PC-3 (cell line): ENCODE measurements around the gene CPEB2. TPM values are rescaled to one million over a fixed set of nuclear protein-coding genes. Genes with fewer than 3 reads are reported as not detected.

Source experiments
- ATAC-seq: fragments of 200-7000 bp; cut with Tn5 transposase; 2 replicates; pipeline ENCODE4 v1.9.1; 2020; ENCODE audit warnings: mild to moderate bottlenecking, moderate library complexity
- BruUV-seq: library from RNA; stranded (reverse); fragments of 400-500 nt; replicated peaks from 2 replicates; lab custom pipeline; 2021; lab: Mats Ljungman, UMichigan
- CTCF ChIA-PET: fragments of 300-600 bp; sonication (Branson Sonifier 250); formaldehyde crosslinking; loops from one replicate; lab custom pipeline; 2022; ENCODE audit warnings: antibody characterized with exemption; lab: Charles Lee
- POLR2A ChIA-PET: fragments of 300-600 bp; sonication (Branson Sonifier 250); formaldehyde crosslinking; loops from one replicate; lab custom pipeline; 2022; ENCODE audit warnings: antibody characterized with exemption; ENCODE audit not compliant: unreplicated experiment; lab: Charles Lee
- DNase-seq: peaks from one replicate; pipeline ENCODE4 v3.0.0-alpha.2; 2015
- H2AFZ ChIP-seq: fragments of 300-600 bp; sonication (generic); 2 replicates; pipeline ENCODE4 v1.6.0; 2016; ENCODE audit warnings: antibody characterized with exemption, low read length
- H3F3A ChIP-seq: fragments of 300-600 bp; sonication (generic); one replicate; pipeline ENCODE4 v1.6.0; 2017; ENCODE audit warnings: antibody characterized with exemption, low read length, control low read depth, mild to moderate bottlenecking; ENCODE audit not compliant: unreplicated experiment
- H3K27ac ChIP-seq: fragments of 300-600 bp; sonication (generic); 2 replicates; pipeline ENCODE4 v1.5.1; 2016; ENCODE audit warnings: mild to moderate bottlenecking, low read length
- H3K27me3 ChIP-seq: fragments of 300-600 bp; sonication (generic); 2 replicates; pipeline ENCODE4 v1.6.1; 2016; ENCODE audit warnings: low read length, mixed read lengths
- H3K36me3 ChIP-seq: fragments of 300-600 bp; sonication (generic); 2 replicates; pipeline ENCODE4 v1.6.1; 2016; ENCODE audit warnings: low read depth, mixed run types, low read length, mixed read lengths
- H3K4me1 ChIP-seq: fragments of 300-600 bp; sonication (generic); 2 replicates; pipeline ENCODE4 v1.5.1; 2016; ENCODE audit warnings: low read length; ENCODE audit not compliant: insufficient read depth
- H3K4me2 ChIP-seq: fragments of 300-600 bp; sonication (generic); 2 replicates; pipeline ENCODE4 v1.6.0; 2016; ENCODE audit warnings: low read length
- H3K4me3 ChIP-seq: fragments of 300-600 bp; sonication (generic); 2 replicates; pipeline ENCODE4 v1.5.1; 2016; ENCODE audit warnings: mild to moderate bottlenecking, low read length, mixed read lengths
- H3K79me2 ChIP-seq: fragments of 300-600 bp; sonication (generic); 2 replicates; pipeline ENCODE4 v1.6.1; 2017; ENCODE audit warnings: low read length, mixed read lengths
- H3K9ac ChIP-seq: fragments of 300-600 bp; sonication (generic); 2 replicates; pipeline ENCODE4 v1.6.0; 2016; ENCODE audit warnings: mild to moderate bottlenecking, low read length
- H3K9me2 ChIP-seq: fragments of 300-600 bp; sonication (generic); replicated peaks from 2 replicates; pipeline ENCODE4 v1.6.1; 2016; ENCODE audit warnings: mixed run types, low read length, mixed read lengths
- H3K9me3 ChIP-seq: fragments of 300-600 bp; sonication (generic); 2 replicates; pipeline ENCODE4 v1.6.1; 2016; ENCODE audit warnings: low read length, mixed read lengths
- H4K20me1 ChIP-seq: fragments of 300-600 bp; sonication (generic); 2 replicates; pipeline ENCODE4 v1.6.1; 2016; ENCODE audit warnings: low read length, mixed read lengths
- EZH2 ChIP-seq: fragments of 300-600 bp; sonication (generic); IDR thresholded peaks from one replicate; pipeline ENCODE4 v1.6.1; 2017; ENCODE audit warnings: antibody characterized with exemption, mild to moderate bottlenecking, low read length; ENCODE audit not compliant: unreplicated experiment
- EZH2phosphoT487 ChIP-seq: fragments of 300-600 bp; sonication (generic); IDR thresholded peaks from 2 replicates; pipeline ENCODE4 v1.6.1; 2018; ENCODE audit warnings: mild to moderate bottlenecking, antibody characterized with exemption, low read length, borderline replicate concordance
- intact Hi-C: fragments of 100-400 bp; cut with micrococcal nuclease; formaldehyde crosslinking; loops from 2 replicates; pipeline ENCODE4 v1.9.0; 2023
- total RNA-seq: library from RNA; depleted of rRNA; stranded (reverse); fragments of >200 nt; gene quantifications from 2 replicates; pipeline ENCODE4 v1.2.3, GENCODE V29; 2014
- TF ChIP-seq, protein P1 (sequence below): fragments of 300-600 bp; sonication (generic); conservative IDR thresholded peaks from 2 replicates; pipeline ENCODE4 v1.5.1; 2017; ENCODE audit warnings: antibody characterized with exemption, low read depth, mild to moderate bottlenecking, low read length

The CPEB2 gene
- total RNA-seq, 1 experiment from 2014 or later, result 1.8 TPM

DNA sequence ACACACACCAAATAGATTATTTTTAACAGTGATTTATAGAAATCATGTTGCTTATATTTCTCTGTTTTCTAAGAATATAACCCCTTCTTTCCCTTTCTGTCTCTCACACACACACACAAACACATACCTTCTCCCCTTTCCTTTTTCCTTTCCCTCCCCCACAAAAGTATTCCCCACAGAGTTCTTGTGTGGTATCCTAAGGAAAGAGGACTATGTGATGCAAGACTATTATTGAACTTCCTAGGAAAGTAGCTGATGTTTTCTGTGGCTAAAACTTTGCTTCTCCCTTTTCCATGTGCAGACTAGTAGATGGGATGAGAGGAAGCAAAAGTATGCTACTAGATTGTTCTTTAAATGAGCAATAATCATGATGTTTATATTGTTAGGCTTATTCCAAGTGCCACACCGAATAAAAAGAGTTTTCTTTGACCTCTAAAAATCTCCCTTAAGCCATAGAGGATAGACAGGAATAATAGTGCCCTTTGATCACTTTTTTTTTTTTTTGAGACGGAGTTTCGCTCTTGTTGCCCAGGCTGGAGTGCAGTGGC, 38.7 kb downstream of the CPEB2 start:
- Histone ChIP-seq H3K9me2 (no peaks in the 10 kb centered on the region), H4K20me1 (no peaks in the 10 kb centered on the region), H2AFZ (no peak overlapping the region), H3K9ac (no peak overlapping the region), H3K36me3 (no peaks in the 10 kb centered on the region), H3K79me2 (no peaks in the 10 kb centered on the region), H3K9me3 (no peaks in the 10 kb centered on the region), H3K4me2 (no peak overlapping the region), H3K4me1 (peaks cover 12% of the 10 kb centered on the region), H3K4me3 (no peak overlapping the region), H3K27ac (no peak overlapping the region), H3F3A (no peaks in the 10 kb centered on the region), H3K27me3 (no peaks in the 10 kb centered on the region)
- DNase-seq, result no peak
- POLR2A ChIA-PET, result no interaction called here
- ATAC-seq, result no peak
- CTCF ChIA-PET, result no interaction called here
- BruUV-seq, result no TSS peak
- intact Hi-C loops, result no loop called here
- TF ChIP-seq, protein P1, sequence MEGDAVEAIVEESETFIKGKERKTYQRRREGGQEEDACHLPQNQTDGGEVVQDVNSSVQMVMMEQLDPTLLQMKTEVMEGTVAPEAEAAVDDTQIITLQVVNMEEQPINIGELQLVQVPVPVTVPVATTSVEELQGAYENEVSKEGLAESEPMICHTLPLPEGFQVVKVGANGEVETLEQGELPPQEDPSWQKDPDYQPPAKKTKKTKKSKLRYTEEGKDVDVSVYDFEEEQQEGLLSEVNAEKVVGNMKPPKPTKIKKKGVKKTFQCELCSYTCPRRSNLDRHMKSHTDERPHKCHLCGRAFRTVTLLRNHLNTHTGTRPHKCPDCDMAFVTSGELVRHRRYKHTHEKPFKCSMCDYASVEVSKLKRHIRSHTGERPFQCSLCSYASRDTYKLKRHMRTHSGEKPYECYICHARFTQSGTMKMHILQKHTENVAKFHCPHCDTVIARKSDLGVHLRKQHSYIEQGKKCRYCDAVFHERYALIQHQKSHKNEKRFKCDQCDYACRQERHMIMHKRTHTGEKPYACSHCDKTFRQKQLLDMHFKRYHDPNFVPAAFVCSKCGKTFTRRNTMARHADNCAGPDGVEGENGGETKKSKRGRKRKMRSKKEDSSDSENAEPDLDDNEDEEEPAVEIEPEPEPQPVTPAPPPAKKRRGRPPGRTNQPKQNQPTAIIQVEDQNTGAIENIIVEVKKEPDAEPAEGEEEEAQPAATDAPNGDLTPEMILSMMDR, result no peak
- no peak for TF ChIP-seq EZH2
- no peak for TF ChIP-seq EZH2phosphoT487

DNA sequence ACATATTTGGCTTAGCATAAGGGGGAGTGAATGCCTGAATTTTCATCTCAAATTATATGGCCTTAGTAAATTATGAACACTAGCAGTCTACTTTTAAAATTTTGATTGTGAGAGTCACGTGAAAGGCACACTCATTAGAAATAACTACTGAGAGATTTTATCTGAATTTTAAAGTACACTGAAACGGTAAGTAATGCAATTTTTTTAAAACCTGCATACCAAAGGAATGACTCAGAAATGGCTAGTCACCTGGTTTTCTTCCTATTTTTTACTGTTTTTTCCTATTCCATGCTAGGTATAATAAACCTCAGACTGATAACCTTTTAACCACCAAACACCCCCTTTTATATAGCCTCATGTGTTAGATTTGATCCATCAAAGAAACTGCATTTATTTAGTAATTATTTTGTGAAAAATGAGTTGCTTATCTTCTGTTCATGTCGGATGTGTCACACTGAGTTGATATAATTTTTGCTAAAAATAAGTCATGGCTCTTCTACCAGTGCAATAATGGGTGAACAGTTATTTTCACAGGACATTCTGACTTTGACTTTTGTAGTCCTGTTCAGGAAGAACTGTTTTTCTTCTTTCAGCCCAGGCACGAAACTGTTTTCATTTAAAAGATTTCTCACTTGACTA, 40.4 kb downstream of the CPEB2 start:
- no peaks in the 10 kb centered on the region for H3K9me2 ChIP-seq
- H3K27me3 ChIP-seq, result no peaks in the 10 kb centered on the region
- H3K36me3 ChIP-seq, result no peaks in the 10 kb centered on the region
- ChIA-PET POLR2A (no interaction called here), CTCF (no interaction called here)
- no peaks in the 10 kb centered on the region for H4K20me1 ChIP-seq
- H3K4me1 ChIP-seq, result peaks cover 12% of the 10 kb centered on the region
- no peak overlapping the region for H3K9ac ChIP-seq
- DNase-seq (peak; percentile 66), ATAC-seq (peak; percentile 20; the same call in 1 of the 2 replicates)
- H2AFZ ChIP-seq, result no peak overlapping the region
- no peaks in the 10 kb centered on the region for H3K79me2 ChIP-seq
- intact Hi-C loops, result no loop called here
- TF ChIP-seq EZH2phosphoT487 (no peak), EZH2 (no peak)
- TF ChIP-seq, protein P1, result no peak
- no peaks in the 10 kb centered on the region for H3F3A ChIP-seq
- H3K4me3 ChIP-seq, result no peak overlapping the region
- H3K4me2 ChIP-seq, result no peak overlapping the region
- H3K9me3 ChIP-seq, result no peaks in the 10 kb centered on the region
- no peak overlapping the region for H3K27ac ChIP-seq
- no TSS peak for BruUV-seq

DNA sequence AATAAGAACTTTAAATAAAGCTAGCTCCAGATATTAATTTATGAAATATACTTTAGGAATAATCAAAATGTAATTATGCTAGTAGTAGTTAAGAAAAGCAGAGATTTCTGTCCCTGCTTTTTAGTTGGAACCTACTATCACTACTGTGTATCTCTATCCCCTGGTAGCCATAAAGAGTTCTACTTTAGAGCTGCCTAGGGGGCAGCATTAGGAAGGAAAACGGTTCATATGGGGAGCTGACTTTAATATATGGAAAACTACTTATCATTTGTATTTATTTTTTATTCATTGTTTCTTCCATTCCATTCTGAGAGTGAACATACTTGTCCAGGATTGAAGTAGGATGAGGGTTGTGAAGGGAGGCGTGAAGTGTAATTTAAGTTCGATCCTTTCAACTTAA, 40.9 kb downstream of the CPEB2 start:
- POLR2A ChIA-PET, result no interaction called here
- Histone ChIP-seq H3K9me2 (no peaks in the 10 kb centered on the region), H3K27ac (no peak overlapping the region), H3K9ac (no peak overlapping the region), H3K4me2 (no peak overlapping the region), H3F3A (no peaks in the 10 kb centered on the region), H3K4me1 (peaks cover 12% of the 10 kb centered on the region), H3K79me2 (no peaks in the 10 kb centered on the region), H3K4me3 (no peak overlapping the region), H3K36me3 (no peaks in the 10 kb centered on the region), H3K9me3 (no peaks in the 10 kb centered on the region), H2AFZ (no peak overlapping the region), H4K20me1 (no peaks in the 10 kb centered on the region), H3K27me3 (no peaks in the 10 kb centered on the region)
- no TSS peak for BruUV-seq
- peak; percentile 48; the same call in 1 of the 2 replicates for ATAC-seq
- TF ChIP-seq EZH2 (no peak), EZH2phosphoT487 (no peak)
- TF ChIP-seq, protein P1, result peak; percentile 50; the same call in 1 of the 2 replicates
- peak; percentile 40 for DNase-seq
- intact Hi-C loops, result no loop called here
- CTCF ChIA-PET, result no interaction called here
